Ovary (tissue), 9 donors: Measurements from ENCODE around the gene KCNIP4. TPM values are rescaled to one million over a fixed set of nuclear protein-coding genes. Genes with fewer than 3 reads are reported as not detected.

ENCODE experiments used
- DNase-seq, 5 donors: peaks; one replicate each; pipeline ENCODE4 v3.0.0-alpha.2; 2019 to 2020
- H3K27ac ChIP-seq, 2 donors: fragments of 200-600 bp; one replicate each; pipeline versions ENCODE4 v1.5.1 to v1.8.0; 2019 to 2022
- H3K27me3 ChIP-seq: fragments of 200-600 bp; one replicate; pipeline ENCODE4 v1.8.0; 2022
- H3K36me3 ChIP-seq: fragments of 200-600 bp; sonication (generic); one replicate; pipeline ENCODE4 v1.5.1; 2019
- H3K4me1 ChIP-seq: one replicate; pipeline ENCODE4 v1.8.1; 2013; ENCODE audit warnings: mild to moderate bottlenecking, moderate library complexity; ENCODE audit not compliant: insufficient read depth
- H3K4me3 ChIP-seq: fragments of 200-600 bp; sonication (generic); one replicate; pipeline ENCODE4 v1.5.1; 2017
- H3K9me3 ChIP-seq, 2 donors: fragments of 200-600 bp in 1 of 2; sonication (generic) in 1 of 2; one replicate each; pipeline versions ENCODE4 v1.5.1 to v1.8.1; 2013 to 2019; ENCODE audit warnings: mild to moderate bottlenecking in 1 of 2, moderate library complexity in 1 of 2
- CTCF ChIP-seq, 3 donors: fragments of 450-650 bp in 2 of 3; fragments of 200-600 bp in 1 of 3; IDR thresholded peaks; one replicate each; pipeline versions ENCODE4 v1.5.1 to v1.8.0; 2016 to 2022; ENCODE audit warnings: antibody characterized with exemption in 3 of 3, mild to moderate bottlenecking in 1 of 3
- EP300 ChIP-seq: sonication (generic); formaldehyde crosslinking; IDR thresholded peaks from one replicate; pipeline ENCODE4 v1.6.1; 2017; ENCODE audit warnings: antibody characterized with exemption
- POLR2A ChIP-seq: fragments of 450-650 bp; IDR thresholded peaks from one replicate; pipeline ENCODE4 v1.6.1; 2017; ENCODE audit warnings: antibody characterized with exemption, mild to moderate bottlenecking, moderate library complexity
- WGBS, 3 donors: extraction: QIAGEN DNeasy Blood & Tissue Kit in 1 of 3; methylation state at CpG; one replicate each; pipeline versions ENCODE4 v1.1.5 to v1.1.7; 2013 to 2017; 5-methylcytosine and 5-hydroxymethylcytosine counted together
- intact Hi-C, 4 donors: fragments of 100-400 bp; cut with DNase I; formaldehyde crosslinking; loops; one replicate each; pipeline versions ENCODE4 v1.11.0 to v1.15.1; 2022 to 2023
- polyA plus RNA-seq, 2 donors: library from polyadenylated mRNA; stranded (reverse); fragments of 200-250 nt in 1 of 2; fragments of 350-450 nt in 1 of 2; fragmentation: Illumina TruSeq in 1 of 2; extraction: RNeasy Lipid Tissue Mini Kit (QIAGEN cat#74804) in 1 of 2; gene quantifications; one replicate each; pipeline ENCODE4 v1.2.3, GENCODE V29; 2013 to 2014
- total RNA-seq, 7 donors: library from RNA; depleted of rRNA in 2 of 7; stranded (reverse); fragments of >200 nt in 2 of 7; fragmentation: NEBNext Ultra II Directional in 3 of 7; extraction: Animal tissue kit (Norgen Biotek cat#: 25700) in 3 of 7; gene quantifications; one replicate each; pipeline versions ENCODE4 v1.1.0 to v1.2.4, GENCODE V29; 2016 to 2023
- donor health status: DM: no; HTN: no; CAD: no; lungs with moderate emphysema.
- donor health status: DM: no; HTN: no; CAD: no.
- donor health status: Bipolar disorder and iron deficiency.
- donor health status: DM: yes; HTN: yes; CAD: no.
- donor health status: DM: no; HTN: no; CAD: no.
- donor health status: DM: yes; HTN: yes; CAD: no.

The KCNIP4 gene
- total and polyA plus RNA-seq, 9 donors = 0.11 to 3.9 (median 0.93) TPM; not detected in 1

GRCh38 chr4:21061902-21062301 lies 886.7 kb downstream of the KCNIP4 start:
- intact Hi-C loops = no loop called here
- H3K27ac ChIP-seq = no peak overlapping the region
- DNase-seq = no peak
- TF ChIP-seq EP300 (no peak), CTCF (IDR thresholded peaks at IDR 0.05) (no peak), POLR2A (no peak)
- H3K27me3 ChIP-seq = no peaks in the 10 kb centered on the region
- no peaks in the 10 kb centered on the region for H3K4me1 ChIP-seq
- no peaks in the 10 kb centered on the region for H3K9me3 ChIP-seq
- WGBS, 3 donors = 71 to 81% (median 79%) methylated on average over 1 of the region's 1 CpG
- H3K4me3 ChIP-seq = no peak overlapping the region
- H3K36me3 ChIP-seq = no peaks in the 10 kb centered on the region

DNA sequence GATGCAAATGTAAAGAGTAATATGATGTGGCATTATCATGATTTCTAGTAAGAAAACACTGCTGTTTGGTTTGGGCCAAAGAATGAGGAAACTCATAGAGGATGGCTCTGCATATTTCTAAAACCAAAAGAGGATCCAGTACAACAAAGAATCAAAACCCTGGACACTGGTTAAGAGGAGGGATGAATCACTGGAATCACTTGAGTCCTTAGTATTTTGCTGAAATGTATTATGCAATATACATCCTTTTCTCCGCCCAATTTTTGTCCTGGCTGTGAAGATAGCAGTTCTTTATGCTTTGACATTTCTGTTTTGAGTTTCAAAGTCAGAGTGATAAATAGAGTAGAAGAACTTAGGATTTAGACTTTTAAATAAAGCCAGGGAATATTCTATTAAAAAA lies 902.4 kb downstream of the KCNIP4 start:
- no peaks in the 10 kb centered on the region for H3K4me1 ChIP-seq
- 88 to 94% (median 91%) methylated on average over 1 of the region's 1 CpG for WGBS, 3 donors

GRCh38 chr4:21045119-21045518 lies 903.5 kb downstream of the KCNIP4 start:
- H3K36me3 ChIP-seq = no peaks in the 10 kb centered on the region
- TF ChIP-seq CTCF (IDR thresholded peaks at IDR 0.05) (no peak), POLR2A (no peak), EP300 (no peak)
- intact Hi-C loops = no loop called here
- H3K9me3 ChIP-seq = no peaks in the 10 kb centered on the region
- 91 to 98% (median 91%) methylated on average over 1 of the region's 1 CpG for WGBS, 3 donors
- DNase-seq = no peak
- H3K27me3 ChIP-seq = no peaks in the 10 kb centered on the region
- H3K27ac ChIP-seq = no peak overlapping the region
- no peak overlapping the region for H3K4me3 ChIP-seq
- H3K4me1 ChIP-seq = no peaks in the 10 kb centered on the region

More for the DNA sequence above, 902.4 kb downstream of the KCNIP4 start:
- TF ChIP-seq EP300 (no peak), POLR2A (no peak), CTCF (IDR thresholded peaks at IDR 0.05) (no peak)
- H3K36me3 ChIP-seq = no peaks in the 10 kb centered on the region
- no peak overlapping the region for H3K4me3 ChIP-seq
- no peaks in the 10 kb centered on the region for H3K9me3 ChIP-seq
- H3K27me3 ChIP-seq = no peaks in the 10 kb centered on the region
- no peak for DNase-seq
- intact Hi-C loops = no loop called here
- no peak overlapping the region for H3K27ac ChIP-seq

- Histone ChIP-seq H3K27ac (no peak overlapping the region), H3K9me3 (no peaks in the 10 kb centered on the region), H3K36me3 (no peaks in the 10 kb centered on the region), H3K4me3 (no peak overlapping the region), H3K27me3 (no peaks in the 10 kb centered on the region), H3K4me1 (no peaks in the 10 kb centered on the region)
- intact Hi-C loops = no loop called here
- whole genome bisulfite sequencing, 3 donors = 23 to 48% (median 27%) methylated on average over 3 of the region's 3 CpGs
- no peak for TF ChIP-seq CTCF (IDR thresholded peaks at IDR 0.05)
- TF ChIP-seq EP300 = no peak
- TF ChIP-seq POLR2A = no peak
- DNase-seq = no peak
Measured at GRCh38 chr4:21041708-21042107, 906.9 kb downstream of the KCNIP4 start.

DNA sequence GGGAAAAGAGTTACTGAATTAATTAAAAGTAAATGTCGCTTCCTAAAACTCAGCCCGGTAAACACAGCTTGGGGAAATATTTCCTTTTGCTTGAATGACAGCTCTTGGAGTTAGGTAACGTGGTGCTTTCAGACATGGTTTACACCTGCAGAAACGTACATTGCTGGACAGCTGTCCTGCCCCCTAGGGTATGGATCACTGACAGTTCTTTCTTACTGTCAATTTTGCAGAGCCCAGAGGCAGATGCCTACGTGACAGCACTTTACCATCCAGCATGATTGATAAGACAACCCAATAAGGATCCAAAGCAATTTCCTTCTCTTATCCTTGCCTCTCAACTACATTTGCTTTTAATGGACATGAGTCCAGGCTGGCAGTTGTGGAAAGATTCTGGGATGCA lies 913.8 kb downstream of the KCNIP4 start:
- intact Hi-C loops = no loop called here
- WGBS, 3 donors = 79 to 86% (median 81%) methylated on average over 5 of the region's 5 CpGs
- Histone ChIP-seq H3K4me1 (no peaks in the 10 kb centered on the region), H3K4me3 (no peak overlapping the region), H3K9me3 (no peaks in the 10 kb centered on the region), H3K36me3 (no peaks in the 10 kb centered on the region), H3K27ac (no peak overlapping the region), H3K27me3 (no peaks in the 10 kb centered on the region)
- TF ChIP-seq CTCF (IDR thresholded peaks at IDR 0.05) (no peak), POLR2A (no peak), EP300 (no peak)
- DNase-seq = no peak
